Hematopoietic multipotent progenitor cell treated with erythropoietin and hydrocortisone succinate and interleukin-3 and kit ligand, for 8 days (in vitro differentiated cells): ENCODE results near the gene MAST1.
"Not testable (repeated sequence)": the region's sequence is repeated elsewhere in the genome, so short reads cannot be mapped to it uniquely, and the experiment has no call there.

ENCODE experiments used
- DNase-seq: peaks from one replicate; pipeline ENCODE4 v3.0.0-alpha.2; 2015

MAST1 gene

GRCh38 chr19:12838182-12838885 lies at the start of gene MAST1:
TSS of gene MAST1 (plus strand) at chr19:12838515. CDS start at chr19:12838573, 58 bp downstream.
- DNase-seq = peak; percentile 58

DNA sequence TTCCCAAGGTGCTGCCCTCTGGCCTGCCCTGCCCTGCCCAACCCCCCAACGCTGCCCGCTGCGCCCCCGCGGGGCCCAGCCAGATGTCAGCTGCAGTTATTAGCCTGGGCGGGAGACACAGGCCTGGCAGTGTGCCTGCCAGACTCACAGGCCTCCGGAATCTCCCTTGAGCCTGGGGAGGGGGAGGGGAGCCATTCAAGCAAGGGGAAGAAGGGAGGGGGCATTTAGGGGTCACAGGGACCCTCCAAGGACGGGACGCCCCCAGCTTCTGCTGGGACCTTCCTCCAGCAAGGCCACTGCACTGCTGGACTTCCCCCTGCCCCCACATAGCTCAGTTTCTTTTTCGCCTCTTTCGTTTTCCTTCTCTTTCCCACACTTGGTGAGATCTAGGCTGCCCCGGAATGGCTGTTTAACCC lies 49.6 kb upstream of the MAST1 start:
- DNase-seq = peak; percentile 93

- peak; percentile 57 for DNase-seq
Observed at GRCh38 chr19:12789098-12789903, 49.0 kb upstream of the MAST1 start.

DNA sequence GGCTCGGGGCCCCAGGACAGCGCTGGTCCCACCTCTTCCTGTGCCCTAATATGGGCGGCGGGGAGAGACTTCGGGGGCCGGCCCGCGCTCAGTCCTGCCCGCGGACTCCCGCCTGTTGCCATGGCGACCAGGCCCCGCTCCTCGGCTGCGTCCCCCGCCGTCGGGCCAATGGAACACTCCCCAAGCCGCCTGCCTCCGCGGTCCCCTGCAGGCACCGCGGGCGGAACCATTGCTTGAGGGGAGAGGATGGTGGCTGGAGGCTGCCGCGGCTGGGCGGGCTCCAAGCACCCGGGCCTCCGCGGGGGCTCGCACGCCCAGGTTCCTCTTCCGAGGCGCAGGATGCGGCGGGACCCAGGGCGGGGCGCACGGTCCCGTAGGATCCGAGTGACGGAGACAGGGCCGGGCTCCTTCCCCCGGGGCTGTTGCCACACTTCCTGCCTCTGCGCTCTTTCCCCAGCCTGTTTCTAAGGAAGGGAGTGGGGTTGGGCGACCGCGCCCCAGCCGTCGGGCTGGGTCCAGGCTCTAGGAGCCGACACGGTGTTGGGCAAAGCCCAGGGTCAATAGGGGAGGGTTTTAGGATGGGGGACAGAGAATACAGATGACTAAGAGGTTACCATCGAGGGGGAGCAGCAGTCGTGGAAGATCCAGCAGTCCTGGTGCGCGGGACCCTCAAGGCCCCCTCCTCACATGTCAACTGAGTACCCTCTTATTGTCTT lies 48.3 kb upstream of the MAST1 start:
- peak; percentile 98 for DNase-seq

DNA sequence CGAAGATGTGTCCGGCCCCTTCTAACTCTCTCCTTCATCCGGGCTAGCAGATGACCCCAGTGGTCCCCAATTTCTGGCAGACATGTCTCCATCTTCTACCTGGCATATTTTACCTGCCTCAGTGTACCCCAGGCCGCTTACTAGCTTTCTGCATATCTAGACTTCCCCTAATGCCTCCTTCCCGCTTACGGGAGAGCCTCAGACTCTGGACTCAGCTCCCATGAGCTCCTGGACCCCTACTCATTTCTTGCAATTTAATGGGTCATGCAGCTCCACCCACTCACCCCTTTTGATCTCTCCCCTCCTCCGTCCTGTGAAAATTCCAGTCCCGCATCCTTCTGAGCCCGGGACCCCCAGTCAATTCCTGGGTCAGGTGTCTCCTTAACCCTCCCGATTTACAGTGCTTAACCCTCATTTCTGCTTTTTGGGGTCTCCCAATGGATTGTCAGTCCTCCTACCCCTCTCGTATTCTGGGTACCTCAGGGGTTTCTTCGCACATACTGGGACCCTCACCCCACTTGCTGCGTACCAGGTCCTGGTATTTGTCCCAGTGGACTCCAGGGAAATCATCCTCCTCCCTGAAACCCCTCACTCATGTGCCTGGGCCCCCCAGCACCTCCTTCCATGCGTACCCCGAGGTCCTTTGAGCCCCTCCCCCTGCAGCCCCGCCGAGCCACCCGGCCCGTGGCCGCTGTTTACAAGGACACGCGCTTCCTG lies 47.5 kb upstream of the MAST1 start:
- DNase-seq = peak; percentile 13

GRCh38 chr19:12791345-12792050 lies 46.8 kb upstream of the MAST1 start, which contains the start of gene JUNB:
TSS of gene JUNB (plus strand) at chr19:12791486. CDS start at chr19:12791772, 286 bp downstream.
- DNase-seq = peak; percentile 96

GRCh38 chr19:12792051-12792852 lies 46.1 kb upstream of the MAST1 start:
- peak; percentile 75 for DNase-seq

- DNase-seq = no peak
Observed at GRCh38 chr19:12792853-12793289, 45.4 kb upstream of the MAST1 start.

DNA sequence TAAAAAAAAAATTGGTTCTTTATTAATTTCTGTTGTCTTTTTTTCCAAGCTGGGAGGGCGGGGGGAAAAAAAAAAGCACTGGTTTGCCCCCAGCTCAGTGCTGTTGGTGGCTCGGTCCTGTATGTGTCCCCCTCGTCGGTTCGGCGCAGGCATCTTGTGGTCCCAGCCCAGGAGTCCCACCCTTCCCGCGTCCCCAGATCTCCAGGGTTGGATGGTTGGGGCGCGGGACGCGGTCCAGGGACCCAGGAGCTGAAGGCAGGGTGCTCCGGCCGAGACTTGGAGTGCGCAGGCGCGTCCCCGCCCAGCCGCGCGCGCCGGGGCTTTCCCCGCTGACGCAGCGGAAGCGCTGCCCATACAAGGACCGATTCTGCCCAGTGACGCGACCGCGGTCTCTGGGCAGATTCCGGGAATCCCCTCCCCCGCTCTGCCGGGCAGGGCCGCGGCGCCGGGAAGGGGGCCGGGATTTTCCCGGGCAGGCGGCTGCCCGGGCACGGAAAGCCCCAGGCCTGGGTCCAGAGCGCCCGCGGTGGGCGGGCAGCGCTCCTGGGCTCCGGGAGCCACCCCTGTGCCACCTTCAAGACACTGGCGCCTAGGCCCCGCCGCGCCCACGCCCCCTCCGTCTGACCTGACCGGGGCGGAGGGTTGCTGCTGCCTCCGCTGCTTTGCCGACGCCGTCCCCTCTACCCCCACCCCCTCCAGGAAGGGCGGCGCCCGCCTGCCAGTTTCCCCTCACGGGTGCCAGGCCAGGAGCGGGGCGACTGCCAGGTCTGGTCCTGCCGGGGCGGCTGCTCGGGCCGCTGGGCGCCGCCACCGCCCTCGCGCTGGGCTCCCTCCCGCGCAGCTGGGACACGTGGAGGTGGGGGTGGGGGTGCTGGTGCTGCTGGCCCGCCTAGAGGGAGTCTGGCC lies 44.8 kb upstream of the MAST1 start:
- peak; percentile 94 for DNase-seq

DNA sequence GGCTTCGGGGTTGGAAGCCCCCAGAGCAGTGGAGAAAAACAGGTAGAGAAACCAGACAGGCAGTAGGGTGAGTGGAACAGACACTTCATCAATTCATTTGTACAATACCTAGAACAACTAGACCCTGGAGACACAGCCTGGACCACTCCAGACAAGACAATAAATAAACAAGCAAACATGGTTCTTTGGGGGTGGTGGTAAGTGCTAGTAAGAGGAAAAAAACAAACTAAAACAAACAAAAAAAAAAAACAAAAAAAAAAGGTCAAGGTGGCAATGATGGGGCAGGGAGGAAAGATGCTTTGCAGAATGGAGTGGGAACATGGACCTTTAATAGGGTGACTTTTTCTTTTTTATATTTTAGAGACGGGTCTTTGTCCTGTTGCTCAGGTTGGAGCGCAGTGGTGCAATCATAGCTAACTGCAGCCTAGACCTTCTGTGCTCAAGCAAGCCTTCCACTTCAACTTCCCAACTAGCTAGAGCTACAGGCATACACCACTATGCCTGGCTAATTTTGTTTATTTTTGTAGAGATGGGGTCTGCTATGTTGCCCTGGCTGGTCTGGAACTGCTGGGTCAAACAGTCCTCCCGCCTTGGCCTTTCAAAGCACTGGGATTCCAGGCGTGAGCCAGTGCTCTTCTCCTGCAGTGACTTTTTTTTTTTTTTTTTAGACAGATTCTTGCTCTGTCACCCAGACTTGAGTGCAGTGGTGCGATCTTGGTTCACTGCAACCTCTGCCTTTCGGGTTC lies 43.9 kb upstream of the MAST1 start:
- DNase-seq = no peak

GRCh38 chr19:12794971-12795381 lies 43.3 kb upstream of the MAST1 start:
- peak; percentile 19 for DNase-seq

DNA sequence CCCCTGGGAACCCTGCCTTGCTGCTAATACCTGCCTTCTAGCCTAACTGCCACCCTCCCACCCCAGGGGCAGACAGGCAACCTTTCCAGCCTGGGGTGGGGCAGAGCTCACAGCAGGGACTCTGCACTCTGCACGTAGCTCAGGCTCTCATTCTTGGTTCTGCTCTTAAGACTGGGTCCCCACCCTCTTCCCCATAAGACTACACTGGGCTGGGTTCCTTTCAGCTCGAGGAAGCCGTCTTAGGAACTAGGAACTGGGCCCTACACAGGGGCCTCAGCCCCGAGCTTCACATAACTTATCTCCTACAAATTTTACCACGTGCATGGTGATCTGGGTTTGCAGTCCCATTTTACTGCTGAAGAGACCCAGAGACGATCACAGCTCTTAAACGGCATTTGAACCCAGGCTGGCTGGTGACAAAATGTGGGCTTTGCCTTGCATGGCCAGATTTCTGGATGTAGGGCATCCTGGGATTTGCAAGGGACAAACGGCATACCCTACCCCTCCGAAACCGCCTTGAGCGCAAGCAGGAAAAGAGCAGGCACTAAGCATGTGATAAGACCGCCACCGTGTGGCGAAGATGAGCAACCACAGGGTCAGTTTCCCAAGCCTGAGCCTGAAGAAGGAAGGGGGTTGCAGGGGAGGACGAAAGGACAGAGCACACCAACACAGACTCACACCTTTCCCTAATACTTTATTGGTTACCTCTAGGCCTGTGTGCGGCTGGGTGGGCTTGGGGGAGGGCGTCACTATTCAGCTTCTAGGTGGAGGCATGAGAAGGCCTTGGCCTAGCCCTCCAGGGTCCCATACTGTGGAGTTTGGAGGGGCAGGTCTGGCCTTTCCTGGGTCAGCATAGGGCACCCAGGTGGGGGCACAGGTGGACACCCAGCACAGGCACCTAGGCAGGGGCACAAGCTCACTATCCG lies 41.9 kb upstream of the MAST1 start:
- peak; percentile 88 for DNase-seq

DNA sequence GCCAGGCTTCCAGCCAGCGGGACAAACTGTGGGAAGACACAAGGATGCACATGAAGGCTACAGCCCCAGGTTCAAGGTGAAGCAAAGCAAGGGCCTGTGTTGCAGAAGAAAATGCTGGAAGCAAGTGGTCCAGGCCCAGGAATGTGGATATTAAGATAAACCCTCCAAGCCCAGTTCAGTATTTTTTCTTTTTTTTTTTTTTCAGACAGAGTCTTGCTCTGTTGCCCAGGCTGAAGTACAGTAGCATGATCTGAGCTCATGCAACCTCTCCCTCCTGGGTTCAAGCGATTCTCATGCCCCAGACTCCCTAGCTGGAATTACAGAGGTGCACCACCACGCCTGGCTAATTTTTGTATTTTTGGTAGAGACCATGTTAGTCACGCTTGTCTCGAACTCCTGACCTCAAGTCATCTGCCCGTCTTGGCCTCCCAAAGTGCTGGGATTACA lies 41.2 kb upstream of the MAST1 start:
- DNase-seq = peak; percentile 32

GRCh38 chr19:12797607-12798006 lies 40.7 kb upstream of the MAST1 start:
- DNase-seq = not testable (repeated sequence)

- peak; percentile 92 for DNase-seq
Observed at GRCh38 chr19:12799742-12800465, 38.4 kb upstream of the MAST1 start.

DNA sequence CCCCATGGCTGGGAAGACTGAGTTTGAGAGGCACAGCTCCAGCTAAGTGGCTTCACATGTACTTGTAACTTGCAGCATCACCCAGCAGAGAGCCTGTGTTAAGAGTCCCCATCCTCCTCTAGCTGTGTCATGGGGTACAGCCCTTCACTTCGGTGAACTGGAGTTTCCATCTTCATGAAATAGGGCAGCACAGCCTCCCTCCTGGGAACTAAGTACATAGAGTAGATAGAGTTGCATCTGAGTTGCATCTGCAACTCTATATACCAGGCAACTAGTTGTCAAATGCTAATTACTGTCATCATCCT lies 37.9 kb upstream of the MAST1 start:
- DNase-seq = no peak

DNA sequence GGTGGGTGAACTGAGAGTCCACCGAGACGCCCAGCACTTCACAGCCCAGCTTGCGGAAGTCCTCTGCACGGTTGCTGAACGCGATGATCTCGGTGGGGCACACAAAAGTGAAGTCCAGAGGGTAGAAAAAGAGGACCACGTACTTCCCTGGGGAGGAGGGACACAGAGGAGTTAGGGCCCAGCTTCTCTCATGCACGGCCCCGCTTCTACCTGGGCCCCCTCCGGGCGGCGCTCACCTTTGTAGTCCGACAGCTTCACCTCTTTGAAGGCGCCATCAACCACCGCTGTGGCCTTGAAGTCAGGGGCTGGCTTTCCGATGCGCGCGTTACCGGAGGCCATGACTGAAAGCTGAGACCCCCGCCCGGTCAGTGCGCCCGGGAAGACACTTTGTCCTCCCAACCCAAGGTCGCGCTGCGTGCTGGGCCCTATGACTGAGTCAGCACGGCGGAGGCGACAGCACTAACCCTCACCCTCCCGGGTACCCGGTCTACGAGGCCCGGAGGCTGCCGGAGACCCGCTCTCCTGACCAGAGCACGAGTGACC lies 37.3 kb upstream of the MAST1 start:
- DNase-seq = peak; percentile 14
